ENCODE measurements around the gene CCN5. TPM values are rescaled to one million over a fixed set of nuclear protein-coding genes. Genes with fewer than 3 reads are reported as not detected.
"Not testable (repeated sequence)": the region's sequence is repeated elsewhere in the genome, so short reads cannot be mapped to it uniquely, and the experiment has no call there.

Gene CCN5
- total RNA-seq, 1 donor from 2014 or later = 134 TPM

GRCh38 chr20:44695295-44695673 is 19.9 kb upstream of the CCN5 start:
- Histone ChIP-seq H3K27ac (peak overlapping the region; percentile 86), H3K9me3 (no peaks in the 10 kb centered on the region), H3K4me3 (no peak overlapping the region), H3K27me3 (no peaks in the 10 kb centered on the region), H3K36me3 (no peaks in the 10 kb centered on the region), H3K4me1 (peaks cover 64% of the 10 kb centered on the region)
- DNase-seq (ENCODE audit: extremely low spot score in 2 of 2) = no peak
- intact Hi-C loops (cut with DNase I) = no loop called here
- TF ChIP-seq CTCF (IDR thresholded peaks at IDR 0.05) (no peak), POLR2AphosphoS5 (IDR thresholded peaks at IDR 0.05; ENCODE audit: insufficient read depth in 1 of 2, low read depth in 1 of 2) (no peak), POLR2A (IDR thresholded peaks at IDR 0.05) (no peak)

GRCh38 chr20:44695674-44696300 is 19.4 kb upstream of the CCN5 start:
- H3K4me1 ChIP-seq = peaks cover 63% of the 10 kb centered on the region

DNA sequence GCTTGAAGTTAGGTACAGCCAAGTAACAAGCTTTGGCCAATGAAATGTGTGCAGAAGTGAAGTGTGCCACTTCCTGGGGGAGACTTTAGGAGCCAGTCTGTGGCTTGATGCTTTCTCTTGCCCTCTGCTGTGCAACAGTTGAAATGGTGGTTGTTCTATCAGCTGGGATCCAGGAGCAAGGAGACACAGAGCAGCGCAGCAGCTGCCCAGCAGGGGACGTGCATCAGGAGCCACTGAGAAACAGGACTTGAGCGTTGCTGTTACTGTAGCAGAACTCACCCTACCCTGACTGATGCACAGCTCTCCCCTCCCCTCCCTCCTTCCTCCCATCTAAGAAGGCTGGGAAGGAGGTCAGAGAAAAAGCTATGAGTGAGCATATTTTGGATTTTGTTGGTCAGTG is 18.9 kb upstream of the CCN5 start:
- no peak for DNase-seq (ENCODE audit: extremely low spot score in 2 of 2)
- H3K4me3 ChIP-seq = no peak overlapping the region
- H3K4me1 ChIP-seq = peaks cover 63% of the 10 kb centered on the region
- TF ChIP-seq POLR2AphosphoS5 (IDR thresholded peaks at IDR 0.05; ENCODE audit: insufficient read depth in 1 of 2, low read depth in 1 of 2) (no peak), POLR2A (IDR thresholded peaks at IDR 0.05) (no peak), CTCF (IDR thresholded peaks at IDR 0.05) (no peak)
- no peaks in the 10 kb centered on the region for H3K9me3 ChIP-seq
- H3K27ac ChIP-seq = peak overlapping the region; percentile 86
- no peaks in the 10 kb centered on the region for H3K27me3 ChIP-seq
- H3K36me3 ChIP-seq = no peaks in the 10 kb centered on the region
- intact Hi-C loops (cut with DNase I) = no loop called here

More at GRCh38 chr20:44695674-44696300, 19.4 kb upstream of the CCN5 start:
- intact Hi-C loops (cut with DNase I) = no loop called here
- TF ChIP-seq POLR2A (IDR thresholded peaks at IDR 0.05) (no peak), POLR2AphosphoS5 (IDR thresholded peaks at IDR 0.05; ENCODE audit: insufficient read depth in 1 of 2, low read depth in 1 of 2) (no peak), CTCF (IDR thresholded peaks at IDR 0.05) (no peak)
- Histone ChIP-seq H3K36me3 (no peaks in the 10 kb centered on the region), H3K27me3 (no peaks in the 10 kb centered on the region), H3K9me3 (no peaks in the 10 kb centered on the region), H3K4me3 (no peak overlapping the region), H3K27ac (peak overlapping the region; percentile 86)
- DNase-seq (ENCODE audit: extremely low spot score in 2 of 2) = no peak

GRCh38 chr20:44697041-44697440 is 18.1 kb upstream of the CCN5 start:
- H3K27me3 ChIP-seq; DNase-seq (ENCODE audit: extremely low spot score in 2 of 2); H3K4me3 ChIP-seq; intact Hi-C loops (cut with DNase I); H3K9me3 ChIP-seq; H3K36me3 ChIP-seq: not testable (repeated sequence)
- Histone ChIP-seq H3K4me1 (peaks cover 65% of the 10 kb centered on the region), H3K27ac (peak overlapping the region; percentile 86)

GRCh38 chr20:44698351-44698750 is 16.8 kb upstream of the CCN5 start:
- no peak for DNase-seq (ENCODE audit: extremely low spot score in 2 of 2)
- Histone ChIP-seq H3K27ac (peak overlapping the region; percentile 30), H3K27me3 (no peaks in the 10 kb centered on the region), H3K36me3 (no peaks in the 10 kb centered on the region), H3K9me3 (no peaks in the 10 kb centered on the region), H3K4me1 (peaks cover 65% of the 10 kb centered on the region), H3K4me3 (no peak overlapping the region)
- TF ChIP-seq POLR2AphosphoS5 (IDR thresholded peaks at IDR 0.05; ENCODE audit: insufficient read depth in 1 of 2, low read depth in 1 of 2) (no peak), POLR2A (IDR thresholded peaks at IDR 0.05) (no peak), CTCF (IDR thresholded peaks at IDR 0.05) (no peak)
- intact Hi-C loops (cut with DNase I) = no loop called here

Measured in vagina (tissue), 2 donors.